GM21360 (cell line): ENCODE measurements around the gene UGT1A8.
"Not testable (repeated sequence)": the region's sequence is repeated elsewhere in the genome, so short reads cannot be mapped to it uniquely, and the experiment has no call there.

Experiments
- ATAC-seq: cut with Tn5 transposase; IDR thresholded peaks from one replicate; pipeline ENCODE4 v1.9.1; 2021; ENCODE audit warnings: mild to moderate bottlenecking, moderate library complexity; ENCODE audit not compliant: unreplicated experiment

The UGT1A8 gene

DNA sequence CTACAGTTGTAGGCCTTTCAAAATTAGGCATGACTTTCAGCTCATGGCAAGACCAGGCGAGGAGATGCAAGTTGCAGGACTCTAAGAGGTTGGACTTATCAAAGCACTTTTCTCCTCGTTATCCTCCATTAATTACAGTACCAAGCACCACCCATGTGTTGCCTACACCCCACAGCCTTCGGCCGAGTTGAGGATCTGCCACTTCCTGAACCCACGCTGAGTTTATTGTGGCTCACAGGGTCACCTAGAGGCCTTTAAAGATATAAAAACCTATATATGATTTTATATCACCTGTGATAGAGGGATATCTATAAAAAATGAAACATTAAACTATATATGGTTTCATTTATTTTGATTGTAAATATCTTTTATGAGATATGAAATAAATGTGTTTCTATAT is 21.4 kb downstream of the UGT1A8 start:
- ATAC-seq, result no peak

DNA sequence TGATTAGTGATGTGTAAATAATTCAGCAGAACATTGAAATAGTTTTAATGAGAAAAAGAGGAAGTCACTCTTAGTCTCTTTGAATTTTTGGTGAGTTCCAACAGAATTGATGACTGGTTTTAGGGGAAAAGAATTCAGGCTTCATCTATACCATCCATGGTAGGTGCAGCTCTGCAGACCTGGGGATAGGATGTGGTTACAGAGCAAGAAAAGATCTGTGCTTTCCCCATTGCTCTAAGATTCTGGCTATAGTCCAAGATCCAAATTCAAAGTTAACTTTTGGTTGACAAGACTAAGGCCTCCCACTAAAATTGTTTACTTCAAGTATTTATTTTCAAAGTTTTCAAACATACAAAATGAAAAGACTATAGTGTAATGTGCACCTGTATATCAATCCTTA is 22.4 kb downstream of the UGT1A8 start:
- ATAC-seq, result no peak

DNA sequence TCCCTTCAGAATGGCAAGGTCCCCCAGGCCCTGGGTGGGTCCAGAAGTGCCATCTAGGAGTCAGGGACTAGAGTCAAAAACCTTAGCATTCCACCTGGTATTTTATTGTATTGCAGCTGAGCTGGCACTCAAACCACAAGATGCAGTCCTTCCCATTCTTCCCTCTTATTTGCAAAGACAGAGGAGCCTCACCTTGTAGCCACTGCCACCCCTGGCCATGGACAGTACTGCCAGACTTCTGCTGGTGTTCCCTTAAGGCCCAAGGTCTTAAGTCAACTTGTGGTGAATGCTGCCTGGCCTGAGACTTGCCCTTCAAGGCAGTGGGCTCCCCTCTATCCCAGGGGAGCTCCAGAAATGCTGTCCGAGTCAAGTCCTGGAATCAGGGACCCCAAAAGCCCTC is 25.7 kb downstream of the UGT1A8 start:
- no peak for ATAC-seq

DNA sequence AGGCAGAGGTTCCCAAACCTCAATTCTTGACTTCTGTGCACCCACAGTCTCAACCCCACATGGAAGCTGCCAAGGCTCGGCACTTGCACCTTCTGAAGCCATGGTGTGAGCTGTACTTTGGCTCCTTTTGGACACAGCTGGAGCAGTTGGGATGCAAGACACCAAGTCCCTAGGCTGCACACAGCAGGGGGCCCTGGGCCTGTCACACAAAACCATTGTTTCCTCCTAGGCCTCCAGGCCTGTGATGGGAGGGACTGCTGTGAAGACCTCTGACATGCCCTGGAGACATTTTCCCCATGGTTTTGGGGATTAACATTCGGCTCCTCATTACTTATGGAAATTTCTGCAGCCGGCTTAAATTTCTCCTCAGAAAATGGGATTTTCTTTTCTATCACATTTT is 28.6 kb downstream of the UGT1A8 start:
- not testable (repeated sequence) for ATAC-seq

DNA sequence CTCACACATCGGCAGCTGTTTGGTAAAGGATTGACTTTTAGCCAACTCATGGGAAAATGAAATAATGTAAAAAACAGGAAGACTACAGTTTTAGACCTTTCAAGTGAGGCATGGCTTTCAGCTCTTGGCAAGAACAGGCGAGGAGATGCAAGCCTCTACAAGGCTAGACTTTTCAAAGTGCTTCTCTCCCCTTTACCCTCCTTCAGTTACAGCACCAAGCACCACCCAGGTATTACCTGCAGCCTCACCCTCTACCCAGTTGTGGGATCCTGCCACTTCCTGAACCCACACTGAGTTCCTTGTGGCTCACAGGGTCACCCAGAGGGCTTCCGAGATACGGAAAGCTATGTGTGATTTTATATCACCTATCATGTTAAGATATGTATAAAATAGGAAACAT is 33.5 kb downstream of the UGT1A8 start:
- ATAC-seq, result no peak

DNA sequence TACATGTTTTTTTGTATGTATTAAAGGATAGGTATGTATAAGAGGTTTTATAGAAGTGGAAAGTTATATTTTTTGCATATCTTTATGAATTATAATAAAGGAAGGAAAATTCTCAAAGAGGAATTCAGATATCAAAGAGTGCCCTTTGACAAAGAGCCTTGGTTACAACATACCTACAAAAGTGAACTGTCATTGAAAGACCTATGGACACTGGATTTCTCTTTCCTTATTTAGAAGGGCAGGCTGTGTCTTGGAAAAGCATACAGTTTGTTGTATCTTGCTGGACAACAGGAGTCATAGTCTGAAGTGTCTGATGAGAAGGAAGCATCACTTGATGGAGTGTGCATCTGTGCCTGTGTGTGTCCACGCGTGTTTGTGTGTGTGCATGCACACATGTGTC is 34.0 kb downstream of the UGT1A8 start:
- ATAC-seq, result no peak

DNA sequence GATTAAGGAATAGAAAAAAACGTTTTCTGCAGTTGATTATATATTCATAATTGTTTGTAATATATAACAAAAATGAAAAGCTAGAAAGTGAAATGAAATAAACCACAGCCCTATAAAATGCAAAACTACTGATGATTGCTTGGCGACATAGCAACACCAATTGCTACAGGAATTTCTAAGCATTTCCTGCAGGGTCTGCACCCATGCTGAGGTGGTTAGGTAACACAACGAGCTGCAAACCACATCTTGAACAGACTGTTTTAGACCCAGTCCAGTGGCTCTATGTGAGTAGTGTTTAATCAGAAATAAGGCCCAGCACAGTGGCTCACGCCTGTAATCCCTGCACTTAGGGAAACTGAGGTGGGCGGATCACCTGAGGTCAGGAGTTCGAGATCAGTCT is 37.1 kb downstream of the UGT1A8 start:
- ATAC-seq, result no peak

DNA sequence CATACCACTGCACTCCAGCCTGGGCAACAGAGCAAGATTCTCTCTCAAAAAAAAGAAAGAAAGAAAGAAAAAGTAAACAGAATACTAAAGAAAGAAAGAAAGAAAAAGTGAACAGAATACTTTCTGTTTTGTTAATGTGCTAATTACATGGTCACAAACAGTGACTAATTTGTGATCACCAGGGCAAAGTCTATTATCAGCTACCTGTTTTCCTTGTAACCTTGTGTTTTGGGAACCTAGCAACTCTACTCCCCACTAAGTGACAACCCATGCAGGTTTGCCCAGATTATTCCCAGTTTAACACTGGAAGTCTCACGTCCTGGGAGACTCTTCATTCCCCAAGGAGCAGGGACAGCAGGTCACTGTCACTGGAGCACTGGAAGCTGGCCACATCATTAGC is 37.6 kb downstream of the UGT1A8 start:
- ATAC-seq, result no peak

DNA sequence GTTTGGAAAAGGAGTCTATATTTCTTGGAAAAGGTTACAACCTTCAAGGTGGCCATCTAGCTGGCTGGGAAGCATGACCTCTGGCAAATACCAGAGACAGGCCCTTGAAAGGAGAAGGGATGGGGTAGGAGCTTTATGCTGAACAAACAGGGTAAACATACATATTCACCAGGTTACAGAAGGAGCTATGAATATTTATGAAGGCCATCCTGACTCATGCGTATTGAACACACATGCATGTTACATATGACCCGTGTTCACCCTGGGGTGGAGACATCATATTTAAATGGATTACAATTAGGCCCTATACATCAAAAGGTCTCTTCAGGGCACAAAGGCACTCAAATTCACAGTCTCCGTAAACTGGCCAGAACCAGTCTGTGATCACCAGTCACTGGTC is 38.5 kb downstream of the UGT1A8 start:
- not testable (repeated sequence) for ATAC-seq

DNA sequence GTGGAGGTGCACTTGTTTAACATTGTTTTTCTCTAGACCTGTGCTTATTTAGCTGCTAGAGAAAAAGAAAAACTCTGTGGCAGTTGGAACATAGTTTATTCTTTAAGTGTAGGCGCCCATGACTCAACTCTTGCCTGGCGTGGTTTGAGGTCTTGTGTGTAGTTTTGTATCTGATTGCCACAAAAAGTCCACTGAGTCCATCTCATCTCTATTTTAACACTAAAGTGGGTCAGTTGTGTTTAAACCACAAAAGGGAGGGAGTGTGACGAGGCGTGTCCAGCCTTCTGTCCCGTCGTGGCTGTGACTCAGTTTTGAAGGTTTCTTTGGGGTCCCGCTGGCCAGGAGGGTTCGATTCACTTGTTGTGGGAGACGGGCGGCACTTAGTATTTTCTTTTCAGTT is 39.0 kb downstream of the UGT1A8 start:
- ATAC-seq, result no peak

DNA sequence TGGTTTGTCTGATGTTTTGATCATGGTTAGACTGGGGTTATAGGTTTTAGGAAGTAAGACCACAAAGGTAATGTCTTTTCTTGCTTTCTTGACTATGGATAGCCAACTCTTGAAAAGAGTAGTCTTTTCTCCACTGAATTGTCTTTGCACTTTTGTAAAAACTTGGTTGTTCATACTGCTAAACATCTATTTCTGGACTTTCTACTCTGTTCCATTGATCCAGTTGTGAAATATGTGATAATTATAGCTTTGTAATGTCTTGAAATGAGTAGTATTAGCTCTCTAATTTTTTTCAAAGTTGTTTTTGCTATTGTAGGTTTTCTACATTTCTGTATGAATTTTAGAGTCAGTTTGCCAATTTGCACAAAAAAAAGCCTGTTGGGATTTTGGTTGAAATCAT is 41.2 kb downstream of the UGT1A8 start:
- no peak for ATAC-seq

DNA sequence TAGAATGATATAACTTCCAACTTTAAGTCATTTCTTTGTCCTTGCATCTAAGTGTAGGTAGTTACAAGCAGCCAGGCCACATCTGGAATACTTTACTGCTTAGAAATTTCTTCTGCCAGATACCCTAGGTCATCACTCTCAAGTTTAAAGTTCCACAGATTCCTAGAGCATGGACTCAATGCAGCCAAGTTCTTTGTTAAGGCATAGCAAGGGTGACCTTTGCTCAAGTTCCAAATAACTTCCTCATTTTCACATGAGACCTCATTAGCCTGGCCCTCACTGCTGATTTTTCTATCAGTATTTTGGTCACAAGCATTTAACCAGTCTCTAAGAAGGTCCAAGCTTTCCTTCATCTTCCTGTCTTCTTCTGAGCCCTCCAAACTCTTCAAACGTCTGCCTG is 46.5 kb downstream of the UGT1A8 start:
- no peak for ATAC-seq

DNA sequence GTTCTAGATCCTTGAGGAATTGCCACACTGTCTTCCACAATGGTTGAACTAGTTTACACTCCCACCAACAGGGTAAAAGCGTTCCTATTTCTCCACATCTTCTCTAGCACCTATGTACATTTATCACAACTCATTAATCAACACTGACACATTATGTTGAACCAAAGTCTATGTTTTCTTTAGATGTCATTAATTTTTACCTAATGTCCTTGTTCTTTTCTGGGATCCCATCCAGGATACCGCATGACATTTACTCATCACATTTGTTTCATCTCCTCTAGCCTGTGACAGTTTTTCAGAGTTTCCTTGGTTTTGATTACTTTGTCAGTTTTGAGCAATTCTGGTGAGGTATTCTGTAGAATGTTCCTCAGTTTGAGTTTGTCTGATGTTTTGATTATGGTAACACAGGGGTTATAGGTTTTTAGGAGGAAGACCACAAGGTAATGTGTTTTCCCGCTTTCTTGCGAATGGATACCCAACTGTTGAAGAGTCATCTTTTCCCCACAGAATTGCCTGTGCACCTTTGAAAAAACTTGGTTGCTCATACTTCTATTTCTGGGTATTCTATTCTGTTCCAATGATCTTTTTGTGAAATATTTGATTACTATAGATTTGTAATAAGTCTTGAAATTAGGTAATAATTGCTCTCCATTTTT is 51.3 kb downstream of the UGT1A8 start:
- ATAC-seq, result no peak

DNA sequence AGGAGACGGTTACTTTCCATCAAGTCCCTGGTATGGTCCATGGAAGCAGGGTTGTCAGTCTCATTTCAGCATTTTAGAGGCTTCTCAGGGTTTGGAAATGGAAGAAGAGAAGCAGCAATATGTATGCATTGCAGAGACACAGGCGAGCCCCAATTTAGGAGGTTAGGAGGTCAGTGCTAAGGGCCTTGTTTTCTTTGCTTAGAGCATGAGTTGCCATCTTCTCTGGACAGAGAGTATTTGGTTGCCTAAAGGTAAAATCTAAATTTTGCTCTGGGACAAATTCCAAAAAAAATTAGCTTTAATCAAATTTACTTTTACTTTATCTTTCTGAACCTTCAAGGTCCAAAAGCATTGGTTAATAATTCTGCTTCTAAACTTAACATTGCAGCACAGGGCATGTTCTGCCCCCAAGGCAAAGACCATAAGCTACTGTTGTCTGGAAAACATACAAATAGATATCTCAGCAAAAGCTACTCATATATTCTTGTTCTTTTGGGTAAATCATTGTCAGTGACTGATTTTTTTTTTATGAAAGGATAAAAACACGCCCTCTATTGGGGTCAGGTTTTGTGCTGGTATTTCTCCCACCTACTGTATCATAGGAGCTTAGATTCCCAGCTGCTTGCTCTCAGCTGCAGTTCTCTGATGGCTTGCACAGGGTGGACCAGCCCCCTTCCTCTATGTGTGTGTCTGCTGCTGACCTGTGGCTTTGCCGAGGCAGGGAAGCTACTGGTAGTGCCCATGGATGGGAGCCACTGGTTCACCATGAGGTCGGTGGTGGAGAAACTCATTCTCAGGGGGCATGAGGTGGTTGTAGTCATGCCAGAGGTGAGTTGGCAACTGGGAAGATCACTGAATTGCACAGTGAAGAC is 54.1 kb downstream of the UGT1A8 start, which contains the start of gene UGT1A9:
TSS of gene UGT1A9 (plus strand) at position 609 of the 872 bp plus-strand sequence. CDS start at position 646, 37 bp downstream.
- no peak for ATAC-seq

DNA sequence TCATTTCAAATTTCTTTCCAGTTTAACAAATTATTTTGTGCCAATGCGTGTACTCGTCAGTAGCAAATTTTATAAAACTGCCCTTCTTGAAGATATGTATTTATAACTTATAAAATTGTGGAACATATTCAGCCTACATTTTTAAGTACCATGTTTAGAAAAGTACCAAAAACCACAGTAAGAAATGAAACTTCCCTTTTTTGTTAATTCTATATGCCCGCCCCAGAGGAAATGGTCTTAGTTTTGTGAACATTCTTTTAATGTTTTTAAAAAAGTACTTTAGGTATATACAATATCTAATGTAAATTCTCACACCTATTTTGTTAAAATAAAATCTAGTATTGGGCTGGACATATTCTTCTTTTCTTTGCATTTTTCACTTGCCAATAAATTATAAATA is 55.5 kb downstream of the UGT1A8 start:
- ATAC-seq, result no peak

DNA sequence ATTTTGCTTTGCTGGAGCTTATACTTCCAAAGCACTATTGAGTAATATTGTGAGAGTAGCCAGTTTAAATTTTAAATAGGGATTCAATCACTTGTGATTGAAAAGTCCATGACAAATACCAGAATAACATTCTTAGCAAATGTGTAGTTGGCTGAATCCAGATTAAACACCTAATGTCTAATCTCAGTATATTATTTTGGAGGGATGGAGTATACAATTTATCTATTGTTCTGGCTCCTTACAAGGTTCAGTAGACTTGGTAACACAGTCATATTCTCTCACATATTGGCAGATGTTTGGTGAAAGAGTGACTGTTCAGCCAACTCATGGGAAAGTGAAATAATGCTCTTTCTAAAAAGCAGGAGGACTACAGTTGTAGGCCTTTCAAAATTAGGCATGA is 56.5 kb downstream of the UGT1A8 start:
- no peak for ATAC-seq

DNA sequence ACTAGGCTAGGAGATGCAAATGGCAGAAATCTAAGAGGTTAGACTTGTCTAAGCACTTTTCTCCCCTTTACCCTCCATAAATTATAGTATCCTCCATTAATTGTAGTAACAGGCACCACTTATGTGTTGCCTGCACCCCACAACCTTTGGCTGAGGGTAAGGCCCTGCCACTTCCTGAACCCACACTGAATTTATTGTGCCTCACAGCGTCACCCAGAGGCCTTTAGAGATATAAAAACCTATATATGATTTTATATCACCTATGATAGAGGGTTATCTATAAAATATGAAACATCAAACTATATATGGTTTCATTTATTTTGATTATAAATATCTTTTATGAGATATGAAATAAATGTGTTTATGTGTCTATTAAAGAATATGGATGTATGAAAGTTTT is 56.9 kb downstream of the UGT1A8 start:
- no peak for ATAC-seq

DNA sequence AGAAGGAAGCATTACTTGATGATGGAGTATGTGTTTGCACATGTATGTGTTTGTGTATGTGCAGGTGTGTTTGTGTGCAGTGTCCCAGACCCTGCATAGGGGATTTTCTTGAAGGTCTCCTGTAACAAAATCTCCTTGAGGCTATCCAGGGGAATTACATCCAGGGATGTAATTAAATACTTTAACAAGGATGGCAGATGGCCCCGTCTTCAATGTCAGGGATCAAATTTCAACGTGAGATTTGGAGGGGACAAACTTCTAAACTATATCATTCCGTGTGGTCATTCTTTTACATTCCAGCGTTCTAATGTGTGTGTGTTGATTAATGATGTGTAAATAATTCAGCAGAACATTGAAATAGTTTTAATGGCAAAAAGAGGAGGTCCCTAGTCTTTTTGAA is 57.6 kb downstream of the UGT1A8 start:
- ATAC-seq, result no peak

DNA sequence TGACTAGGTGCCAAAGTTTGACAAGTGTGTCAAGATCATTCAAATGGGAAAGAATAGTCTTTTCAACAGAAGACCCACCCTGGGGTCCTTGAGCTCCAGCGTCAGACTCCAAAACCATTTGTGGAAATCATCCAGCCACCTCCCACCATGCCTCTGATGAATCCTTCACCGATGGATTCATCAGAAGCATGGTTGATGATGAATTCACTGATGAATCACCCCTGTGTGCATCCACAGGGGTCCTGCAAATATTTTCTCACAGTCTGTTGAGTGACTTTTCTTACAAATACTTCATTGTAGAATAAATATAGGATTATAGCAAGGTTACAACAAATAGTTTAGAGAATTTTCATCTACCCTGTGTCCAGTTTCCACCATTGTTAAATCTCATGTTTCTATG is 58.6 kb downstream of the UGT1A8 start:
- no peak for ATAC-seq

DNA sequence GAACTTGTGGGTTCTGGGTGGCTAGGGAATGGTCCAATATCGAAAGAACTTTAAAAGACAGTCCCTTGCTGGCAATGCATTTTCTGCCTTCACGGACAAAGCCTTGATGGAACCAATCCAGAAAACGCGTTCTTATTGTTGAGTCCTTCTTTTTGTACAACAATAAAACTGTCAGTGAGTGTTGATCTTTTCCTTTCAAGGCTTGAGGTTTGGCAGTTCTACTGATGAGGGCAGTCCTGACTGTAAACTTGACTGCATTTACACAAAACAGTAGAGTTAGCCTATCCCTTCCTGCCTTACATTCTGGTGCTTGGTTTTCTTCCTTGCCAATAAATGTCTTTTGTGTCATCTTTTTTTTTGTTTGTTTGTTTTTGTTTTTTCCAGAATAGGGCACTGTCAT is 61.8 kb downstream of the UGT1A8 start:
- no peak for ATAC-seq

DNA sequence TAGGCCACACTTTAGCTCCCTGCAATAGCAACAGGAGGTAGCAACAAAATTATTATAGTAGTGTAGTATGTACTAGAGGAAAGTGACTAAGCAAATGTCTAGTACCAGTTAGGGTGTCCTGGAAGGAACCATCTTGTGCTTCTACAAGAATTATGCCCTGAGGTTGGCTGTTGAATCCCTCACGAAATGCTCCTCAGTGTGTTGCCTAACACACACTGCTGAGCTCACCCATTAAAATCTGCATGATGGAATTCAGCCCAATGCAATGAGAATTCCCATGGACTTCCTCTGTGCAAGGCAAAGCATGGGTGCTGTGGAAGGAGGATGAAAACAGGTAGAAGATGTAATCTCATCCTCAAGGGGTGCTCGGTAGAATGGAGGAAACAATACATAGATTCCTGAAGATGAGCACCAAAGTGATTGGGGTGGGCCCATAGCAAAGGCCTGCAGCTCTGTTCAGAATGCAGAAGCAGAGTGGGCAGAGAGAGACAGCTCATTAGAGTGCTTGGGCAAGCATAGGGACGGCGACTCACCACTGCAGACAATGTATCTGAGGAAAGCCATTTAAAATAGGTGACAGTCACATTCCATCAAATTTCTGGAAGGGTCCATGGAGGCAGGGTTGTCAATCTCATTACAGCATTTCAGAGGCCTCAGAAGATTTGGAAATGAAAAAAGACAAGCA is 63.1 kb downstream of the UGT1A8 start:
- ATAC-seq, result no peak
